B cell (primary cell): ENCODE data around the gene KDM7A. TPM values are rescaled to one million over a fixed set of nuclear protein-coding genes. Genes with fewer than 3 reads are reported as not detected.

Source experiments
- ATAC-seq: fragments of 200-7000 bp; cut with Tn5 transposase; one replicate; pipeline ENCODE4 v1.10.0; 2021; ENCODE audit warnings: low read depth, mild to moderate bottlenecking, moderate number of reproducible peaks, moderate library complexity
- CTCF ChIA-PET: fragments of 350-600 bp; sonication (Branson Sonifier 250); formaldehyde crosslinking; loops from one replicate; lab custom pipeline; 2021; ENCODE audit warnings: antibody characterized with exemption, inconsistent platforms; lab: Charles Lee
- POLR2A ChIA-PET: fragments of 350-600 bp; sonication (Branson Sonifier 250); formaldehyde crosslinking; loops from one replicate; lab custom pipeline; 2021; ENCODE audit warnings: antibody characterized with exemption; lab: Charles Lee
- DNase-seq: peaks from one replicate; pipeline ENCODE4 v3.0.0; 2013
- H2AFZ ChIP-seq: 2 replicates; pipeline ENCODE4 v1.6.1; 2012; ENCODE audit warnings: mild to moderate bottlenecking, low read depth, low read length; ENCODE audit not compliant: insufficient read depth, poor library complexity, severe bottlenecking
- H3K27ac ChIP-seq, 2 donors: 1 replicate in 1 of 2; 2 replicates in 1 of 2; pipeline ENCODE4 v1.5.1; 2012 to 2013; ENCODE audit warnings: low read length in 2 of 2, mild to moderate bottlenecking in 2 of 2, moderate library complexity in 1 of 2
- H3K27me3 ChIP-seq, 4 experiments: fragments of 200-600 bp in 1 of 4; sonication (generic) in 1 of 4; replicated peaks in 1 of 4; 1 replicate in 2 of 4; 2 replicates in 2 of 4; pipeline versions ENCODE4 v1.6.1 to v1.7.0; 2013 to 2016; ENCODE audit warnings: low read length in 3 of 4, mild to moderate bottlenecking in 2 of 4, mixed read lengths in 1 of 4, moderate library complexity in 1 of 4; ENCODE audit not compliant: insufficient read depth in 4 of 4, control insufficient read depth in 3 of 4; ENCODE audit errors: control extremely low read depth in 1 of 4
- H3K36me3 ChIP-seq, 2 experiments: replicated peaks in 1 of 2; 1 replicate in 1 of 2; 2 replicates in 1 of 2; pipeline versions ENCODE4 v1.6.1 to v1.7.1; 2013; ENCODE audit warnings: low read length in 1 of 2; ENCODE audit not compliant: insufficient read depth in 2 of 2, control insufficient read depth in 1 of 2; ENCODE audit errors: control extremely low read depth in 1 of 2, extremely low read depth in 1 of 2
- H3K4me1 ChIP-seq, 2 donors: fragments of 200-600 bp in 1 of 2; sonication (generic) in 1 of 2; 1 replicate in 1 of 2; 2 replicates in 1 of 2; pipeline versions ENCODE4 v1.5.1 to v1.6.1; 2013 to 2017; ENCODE audit warnings: low read length in 2 of 2; ENCODE audit not compliant: control insufficient read depth in 2 of 2, insufficient read depth in 2 of 2
- H3K4me2 ChIP-seq: replicated peaks from 2 replicates; pipeline ENCODE3; 2012; ENCODE audit warnings: mild to moderate bottlenecking, low read depth, low read length; ENCODE audit not compliant: poor library complexity, severe bottlenecking
- H3K4me3 ChIP-seq, 5 experiments: fragments of 200-600 bp in 1 of 5; sonication (generic) in 1 of 5; 1 replicate in 3 of 5; 2 replicates in 2 of 5; pipeline versions ENCODE4 v1.5.1 to v1.7.0; 2011 to 2016; ENCODE audit warnings: low read length in 4 of 5, mild to moderate bottlenecking in 4 of 5, low read depth in 2 of 5, control low read depth in 1 of 5, moderate library complexity in 1 of 5; ENCODE audit not compliant: insufficient read depth in 1 of 5; ENCODE audit errors: control extremely low read depth in 1 of 5, extremely low read depth in 1 of 5
- H3K79me2 ChIP-seq: fragments of 200-600 bp; sonication (generic); one replicate; pipeline ENCODE4 v1.6.0; 2016; ENCODE audit warnings: low read length; ENCODE audit not compliant: control insufficient read depth, insufficient read depth
- H3K9ac ChIP-seq: fragments of 200-600 bp; sonication (generic); 2 replicates; pipeline ENCODE4 v1.6.1; 2017; ENCODE audit warnings: mild to moderate bottlenecking, low read length, moderate library complexity
- H3K9me3 ChIP-seq, 3 donors: one replicate each; pipeline versions ENCODE4 v1.6.1 to v1.7.1; 2013; ENCODE audit warnings: low read length in 2 of 3; ENCODE audit not compliant: control insufficient read depth in 2 of 3, insufficient read depth in 1 of 3; ENCODE audit errors: control extremely low read depth in 1 of 3
- H4K20me1 ChIP-seq: 2 replicates; pipeline ENCODE4 v1.6.0; 2012; ENCODE audit warnings: mild to moderate bottlenecking, low read length; ENCODE audit not compliant: insufficient read depth, control insufficient read depth, poor library complexity, severe bottlenecking
- H3K27ac Mint-ChIP-seq: one replicate; pipeline ENCODE4 v1.8.0; 2021; ENCODE audit warnings: mixed read lengths
- H3K27me3 Mint-ChIP-seq: one replicate; pipeline ENCODE4 v1.8.0; 2021; ENCODE audit warnings: mixed read lengths
- H3K4me1 Mint-ChIP-seq: one replicate; pipeline ENCODE4 v1.8.0; 2021; ENCODE audit warnings: mixed read lengths
- H3K4me3 Mint-ChIP-seq: one replicate; pipeline ENCODE4 v1.8.0; 2021; ENCODE audit warnings: mixed read lengths
- H3K9me3 Mint-ChIP-seq: one replicate; pipeline ENCODE4 v1.8.0; 2022; ENCODE audit warnings: mixed read lengths; ENCODE audit not compliant: insufficient read depth
- CTCF ChIP-seq: fragments of 200-600 bp; IDR thresholded peaks from one replicate; pipeline ENCODE4 v1.8.0; 2022; ENCODE audit warnings: antibody characterized with exemption, mild to moderate bottlenecking
- EZH2 ChIP-seq: IDR thresholded peaks from 2 replicates; pipeline ENCODE4 v1.6.1; 2012; ENCODE audit warnings: borderline replicate concordance, low read depth, mild to moderate bottlenecking, moderate library complexity, low read length; ENCODE audit not compliant: insufficient read depth, poor library complexity, severe bottlenecking
- WGBS: methylation state at CpG from one replicate; pipeline ENCODE4 v1.1.5; 2013; ENCODE audit warnings: missing lambda C conversion rate; ENCODE audit not compliant: insufficient coverage; 5-methylcytosine and 5-hydroxymethylcytosine counted together
- intact Hi-C: fragments of 100-400 bp; cut with micrococcal nuclease; formaldehyde crosslinking; loops from one replicate; pipeline ENCODE4 v1.10.0; 2022
- polyA plus RNA-seq: library from polyadenylated mRNA; depleted of rRNA; stranded (reverse); fragments of >200 nt; gene quantifications from 2 replicates; pipeline ENCODE4 v1.2.3, GENCODE V29; 2012
- total RNA-seq, 2 donors: library from RNA; stranded (reverse); fragments of 120-200 nt in 1 of 2; gene quantifications; 1 replicate in 1 of 2; 2 replicates in 1 of 2; pipeline versions ENCODE4 v1.2.3 to v1.2.4, GENCODE V29; 2013 to 2022

The KDM7A gene
- total and polyA plus RNA-seq, 2 donors (not counting 1 experiment from before 2014, with no cell fraction given): 16.1 to 50.8 TPM

GRCh38 chr7:140146574-140146973 is 30.2 kb downstream of the KDM7A start:
- 100% methylated on average over 1 of the region's 4 CpGs for WGBS
- peaks cover 13 to 15% of the 10 kb centered on the region in 2 experiments for H3K36me3 ChIP-seq
- no peaks in the 10 kb centered on the region for H3K9me3 Mint-ChIP-seq
- H3K79me2 ChIP-seq: peaks cover 96% of the 10 kb centered on the region
- intact Hi-C loops: no loop called here
- H3K27ac Mint-ChIP-seq: no peak overlapping the region
- H2AFZ ChIP-seq: no peak overlapping the region
- no peak overlapping the region for H3K4me3 Mint-ChIP-seq
- H3K9me3 ChIP-seq: no peaks in the 10 kb centered on the region
- POLR2A ChIA-PET: no interaction called here
- peaks cover 84% of the 10 kb centered on the region for H4K20me1 ChIP-seq
- no peak overlapping the region for H3K4me3 ChIP-seq
- H3K4me1 Mint-ChIP-seq: peaks cover 56% of the 10 kb centered on the region
- H3K27ac ChIP-seq: peak overlapping the region in 1 of 2 donors; percentile 20
- no peak overlapping the region for H3K4me2 ChIP-seq
- TF ChIP-seq EZH2 (no peak), CTCF (no peak)
- DNase-seq (no peak), ATAC-seq (no peak)
- CTCF ChIA-PET: no interaction called here
- H3K9ac ChIP-seq: no peak overlapping the region
- peaks cover 0 to 6% of the 10 kb centered on the region in 2 donors for H3K4me1 ChIP-seq
- H3K27me3 Mint-ChIP-seq: no peaks in the 10 kb centered on the region
- no peaks in the 10 kb centered on the region for H3K27me3 ChIP-seq

GRCh38 chr7:140145709-140146108 is 31.1 kb downstream of the KDM7A start:
- Histone ChIP-seq H3K4me2 (no peak overlapping the region), H3K9ac (no peak overlapping the region), H3K4me1 (peaks cover 0 to 6% of the 10 kb centered on the region in 2 donors), H3K27ac (no peak overlapping the region), H3K4me3 (no peak overlapping the region), H2AFZ (no peak overlapping the region), H3K79me2 (peaks cover 96% of the 10 kb centered on the region), H3K36me3 (peaks cover 13 to 15% of the 10 kb centered on the region in 2 experiments), H3K9me3 (no peaks in the 10 kb centered on the region), H3K27me3 (no peaks in the 10 kb centered on the region), H4K20me1 (peaks cover 84% of the 10 kb centered on the region)
- TF ChIP-seq EZH2 (no peak), CTCF (no peak)
- Mint-ChIP-seq H3K9me3 (no peaks in the 10 kb centered on the region), H3K4me1 (peaks cover 57% of the 10 kb centered on the region), H3K4me3 (no peak overlapping the region), H3K27ac (no peak overlapping the region), H3K27me3 (no peaks in the 10 kb centered on the region)
- ChIA-PET CTCF (no interaction called here), POLR2A (no interaction called here)
- intact Hi-C loops: no loop called here
- DNase-seq (no peak), ATAC-seq (no peak)
